Measurements from ENCODE around the gene SLC35F3. TPM values are rescaled to one million over a fixed set of nuclear protein-coding genes. Genes with fewer than 3 reads are reported as not detected.
A peak's percentile ranks its signal among the peaks of the same experiment; 100 is the strongest.

The SLC35F3 gene
- total RNA-seq, 1 experiment from 2014 or later: 0.66 TPM

DNA sequence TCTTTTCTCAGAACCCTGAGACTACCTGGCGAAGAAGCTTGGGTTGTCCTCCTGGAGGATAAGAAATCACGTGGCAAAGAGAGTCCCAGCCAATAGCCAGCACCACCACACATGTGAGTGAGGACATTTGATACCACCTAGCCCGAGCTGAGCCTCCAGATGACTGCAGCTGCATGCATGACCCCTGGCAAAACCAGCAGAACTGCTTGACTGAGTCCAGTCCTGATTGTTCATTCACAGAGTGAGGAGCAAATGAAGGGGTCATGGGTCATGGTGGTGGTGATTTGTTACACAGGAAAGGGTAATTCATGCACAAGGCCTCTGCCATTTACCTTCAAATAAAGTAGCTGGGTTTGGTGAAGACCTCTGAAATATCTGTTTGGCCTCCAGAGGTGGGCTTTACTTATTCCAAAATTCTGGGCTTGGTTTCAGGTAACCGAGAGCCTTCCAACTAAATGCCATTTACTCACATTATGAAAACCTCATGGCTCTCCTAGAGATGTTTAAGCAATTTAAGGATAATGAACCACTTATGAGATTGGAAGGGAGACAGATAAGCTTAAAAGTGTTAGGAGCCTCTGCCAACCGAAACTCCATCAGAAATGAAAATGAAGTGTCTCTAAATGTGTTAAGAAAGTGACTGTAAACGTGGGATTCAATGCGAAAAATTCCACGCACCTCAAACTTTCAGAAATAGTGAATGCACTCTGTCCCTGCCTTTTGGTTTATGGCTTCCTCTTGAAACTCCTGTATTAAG lies 163.3 kb downstream of the SLC35F3 start:
- Mint-ChIP-seq H3K9me3 (ENCODE audit: low read depth, unreplicated experiment) (no peaks in the 10 kb centered on the region), H3K36me3 (ENCODE audit: insufficient read depth, unreplicated experiment) (no peaks in the 10 kb centered on the region), H3K4me3 (ENCODE audit: low read depth, unreplicated experiment) (no peak overlapping the region), H3K4me1 (ENCODE audit: low read depth, unreplicated experiment) (no peaks in the 10 kb centered on the region), H3K27ac (ENCODE audit: unreplicated experiment) (no peak overlapping the region), H3K27me3 (ENCODE audit: unreplicated experiment) (no peaks in the 10 kb centered on the region)
- TF ChIP-seq, protein P1, sequence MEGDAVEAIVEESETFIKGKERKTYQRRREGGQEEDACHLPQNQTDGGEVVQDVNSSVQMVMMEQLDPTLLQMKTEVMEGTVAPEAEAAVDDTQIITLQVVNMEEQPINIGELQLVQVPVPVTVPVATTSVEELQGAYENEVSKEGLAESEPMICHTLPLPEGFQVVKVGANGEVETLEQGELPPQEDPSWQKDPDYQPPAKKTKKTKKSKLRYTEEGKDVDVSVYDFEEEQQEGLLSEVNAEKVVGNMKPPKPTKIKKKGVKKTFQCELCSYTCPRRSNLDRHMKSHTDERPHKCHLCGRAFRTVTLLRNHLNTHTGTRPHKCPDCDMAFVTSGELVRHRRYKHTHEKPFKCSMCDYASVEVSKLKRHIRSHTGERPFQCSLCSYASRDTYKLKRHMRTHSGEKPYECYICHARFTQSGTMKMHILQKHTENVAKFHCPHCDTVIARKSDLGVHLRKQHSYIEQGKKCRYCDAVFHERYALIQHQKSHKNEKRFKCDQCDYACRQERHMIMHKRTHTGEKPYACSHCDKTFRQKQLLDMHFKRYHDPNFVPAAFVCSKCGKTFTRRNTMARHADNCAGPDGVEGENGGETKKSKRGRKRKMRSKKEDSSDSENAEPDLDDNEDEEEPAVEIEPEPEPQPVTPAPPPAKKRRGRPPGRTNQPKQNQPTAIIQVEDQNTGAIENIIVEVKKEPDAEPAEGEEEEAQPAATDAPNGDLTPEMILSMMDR (IDR thresholded peaks at IDR 0.05; ENCODE audit: unreplicated experiment): no peak
- intact Hi-C loops (cut with micrococcal nuclease; ENCODE audit: unreplicated experiment): loop anchor here (5.0 kb wide), 2 partner anchors 160 to 275 kb away; no protein-coding TSS in a partner anchor
- CTCF ChIA-PET: no interaction called here
- no peak for DNase-seq
- BruUV-seq (replicated peaks): no TSS peak

DNA sequence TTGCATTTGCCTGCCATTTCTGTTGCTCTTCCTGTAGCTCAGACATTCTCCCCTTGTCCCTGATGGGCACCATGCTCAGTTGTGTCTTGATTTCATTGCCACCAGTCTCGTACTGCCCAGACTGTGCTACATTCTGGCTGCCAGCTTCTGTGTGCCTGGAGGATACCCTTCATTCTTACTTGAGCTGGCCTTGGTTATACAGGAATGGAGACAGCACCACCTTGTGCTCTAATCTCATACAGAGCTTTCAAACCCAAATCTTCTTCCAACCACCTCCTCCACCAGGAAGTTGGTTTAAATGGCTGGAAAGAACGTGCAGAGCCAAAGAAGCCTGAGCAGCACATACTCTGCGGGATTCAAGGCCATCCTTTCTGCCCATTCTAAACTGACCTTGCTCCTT lies 165.3 kb downstream of the SLC35F3 start:
- peak; percentile 9 for DNase-seq
- peaks cover 4% of the 10 kb centered on the region for H3K9me3 Mint-ChIP-seq (ENCODE audit: low read depth, unreplicated experiment)
- H3K4me1 Mint-ChIP-seq (ENCODE audit: low read depth, unreplicated experiment): no peaks in the 10 kb centered on the region
- peak overlapping the region; percentile 17 for H3K27ac Mint-ChIP-seq (ENCODE audit: unreplicated experiment)
- H3K4me3 Mint-ChIP-seq (ENCODE audit: low read depth, unreplicated experiment): no peak overlapping the region
- no peaks in the 10 kb centered on the region for H3K27me3 Mint-ChIP-seq (ENCODE audit: unreplicated experiment)
- no TSS peak for BruUV-seq (replicated peaks)
- CTCF ChIA-PET: interaction anchor here (0.6 kb wide), 1 partner anchor 706 kb away, joined by 3 read pairs; no protein-coding TSS in a partner anchor
- H3K36me3 Mint-ChIP-seq (ENCODE audit: insufficient read depth, unreplicated experiment): no peaks in the 10 kb centered on the region
- TF ChIP-seq, protein P1 (IDR thresholded peaks at IDR 0.05; ENCODE audit: unreplicated experiment): no peak
- intact Hi-C loops (cut with micrococcal nuclease; ENCODE audit: unreplicated experiment): loop anchor here (5.0 kb wide), 2 partner anchors 162 to 277 kb away; no protein-coding TSS in a partner anchor

DNA sequence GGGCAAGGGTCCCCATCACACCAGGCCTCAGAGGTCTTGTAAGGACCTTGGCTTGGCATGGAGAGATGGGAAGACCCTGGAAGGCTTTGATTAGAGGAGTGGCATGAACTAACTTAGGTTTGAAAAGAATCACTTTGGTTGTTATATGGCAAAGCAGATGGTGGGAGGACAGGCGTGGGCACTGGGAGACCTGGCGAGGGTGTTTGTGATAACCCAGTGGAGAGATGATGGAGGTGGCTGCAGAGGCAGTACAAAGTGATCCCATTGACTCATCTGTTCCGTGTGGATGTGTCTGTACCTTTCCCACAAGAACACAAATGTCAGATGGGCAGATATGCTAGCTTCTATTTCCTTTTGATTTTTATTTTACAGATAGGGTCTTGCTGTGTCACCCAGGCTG lies 168.3 kb downstream of the SLC35F3 start:
- CTCF ChIA-PET: no interaction called here
- BruUV-seq (replicated peaks): no TSS peak
- no peak for DNase-seq
- no peaks in the 10 kb centered on the region for H3K27me3 Mint-ChIP-seq (ENCODE audit: unreplicated experiment)
- intact Hi-C loops (cut with micrococcal nuclease; ENCODE audit: unreplicated experiment): no loop called here
- H3K36me3 Mint-ChIP-seq (ENCODE audit: insufficient read depth, unreplicated experiment): no peaks in the 10 kb centered on the region
- H3K27ac Mint-ChIP-seq (ENCODE audit: unreplicated experiment): no peak overlapping the region
- H3K9me3 Mint-ChIP-seq (ENCODE audit: low read depth, unreplicated experiment): peaks cover 4% of the 10 kb centered on the region
- H3K4me1 Mint-ChIP-seq (ENCODE audit: low read depth, unreplicated experiment): no peaks in the 10 kb centered on the region
- TF ChIP-seq, protein P1 (IDR thresholded peaks at IDR 0.05; ENCODE audit: unreplicated experiment): no peak
- no peak overlapping the region for H3K4me3 Mint-ChIP-seq (ENCODE audit: low read depth, unreplicated experiment)

DNA sequence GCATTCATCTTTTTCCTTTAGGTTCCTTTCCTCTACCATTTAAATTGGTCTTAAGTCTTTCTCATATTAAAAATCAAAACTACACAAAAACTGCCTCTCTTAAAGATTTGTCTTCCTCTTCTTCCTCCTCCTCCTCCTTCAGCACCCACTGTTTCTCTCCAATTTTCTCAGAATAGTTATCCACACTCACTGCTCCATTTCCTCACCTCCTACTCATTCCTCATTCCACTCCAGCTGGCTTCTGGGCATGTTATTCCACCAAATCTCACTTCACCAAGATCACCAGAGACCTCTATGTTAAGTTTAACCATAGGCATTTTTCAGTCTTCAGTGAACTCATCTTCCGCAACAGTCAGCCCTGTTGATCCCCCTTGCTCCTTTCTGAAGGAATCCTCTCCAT lies 173.7 kb downstream of the SLC35F3 start:
- BruUV-seq (replicated peaks): no TSS peak
- Mint-ChIP-seq H3K9me3 (ENCODE audit: low read depth, unreplicated experiment) (peaks cover 6% of the 10 kb centered on the region), H3K36me3 (ENCODE audit: insufficient read depth, unreplicated experiment) (no peaks in the 10 kb centered on the region), H3K4me3 (ENCODE audit: low read depth, unreplicated experiment) (no peak overlapping the region), H3K4me1 (ENCODE audit: low read depth, unreplicated experiment) (no peaks in the 10 kb centered on the region), H3K27me3 (ENCODE audit: unreplicated experiment) (no peaks in the 10 kb centered on the region), H3K27ac (ENCODE audit: unreplicated experiment) (no peak overlapping the region)
- intact Hi-C loops (cut with micrococcal nuclease; ENCODE audit: unreplicated experiment): no loop called here
- CTCF ChIA-PET: no interaction called here
- TF ChIP-seq, protein P1 (IDR thresholded peaks at IDR 0.05; ENCODE audit: unreplicated experiment): no peak
- no peak for DNase-seq
